GM15510 (cell line): Measurements from ENCODE around the gene TNS2.

Source experiments
- POLR2A ChIP-seq: IDR thresholded peaks from 3 replicates; pipeline ENCODE4 v1.6.1; 2011; ENCODE audit warnings: borderline replicate concordance; ENCODE audit not compliant: insufficient read length; ENCODE audit errors: extremely low read depth

Gene TNS2

DNA sequence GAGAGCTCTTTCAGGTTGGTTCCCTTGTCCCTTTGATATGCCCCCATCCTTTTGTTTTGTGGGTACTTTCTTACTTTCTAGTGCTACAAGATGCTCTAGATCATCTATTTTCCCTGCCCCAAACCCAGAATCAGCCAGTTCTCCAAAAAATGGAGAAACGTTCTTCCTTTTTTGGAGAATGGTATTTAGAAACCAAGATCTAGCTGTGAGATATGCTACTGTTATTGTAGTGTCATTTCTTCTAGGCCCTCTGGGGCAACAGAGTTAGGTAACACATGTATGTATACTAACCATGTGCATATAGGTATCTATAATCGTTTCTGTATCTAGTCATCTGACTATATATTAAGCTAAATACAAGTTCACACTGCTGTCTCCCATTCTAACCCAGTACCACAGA is 40.7 kb downstream of the TNS2 start:
- no peak for TF ChIP-seq POLR2A

GRCh38 chr12:53091756-53092155 is 41.9 kb downstream of the TNS2 start:
- TF ChIP-seq POLR2A: no peak

DNA sequence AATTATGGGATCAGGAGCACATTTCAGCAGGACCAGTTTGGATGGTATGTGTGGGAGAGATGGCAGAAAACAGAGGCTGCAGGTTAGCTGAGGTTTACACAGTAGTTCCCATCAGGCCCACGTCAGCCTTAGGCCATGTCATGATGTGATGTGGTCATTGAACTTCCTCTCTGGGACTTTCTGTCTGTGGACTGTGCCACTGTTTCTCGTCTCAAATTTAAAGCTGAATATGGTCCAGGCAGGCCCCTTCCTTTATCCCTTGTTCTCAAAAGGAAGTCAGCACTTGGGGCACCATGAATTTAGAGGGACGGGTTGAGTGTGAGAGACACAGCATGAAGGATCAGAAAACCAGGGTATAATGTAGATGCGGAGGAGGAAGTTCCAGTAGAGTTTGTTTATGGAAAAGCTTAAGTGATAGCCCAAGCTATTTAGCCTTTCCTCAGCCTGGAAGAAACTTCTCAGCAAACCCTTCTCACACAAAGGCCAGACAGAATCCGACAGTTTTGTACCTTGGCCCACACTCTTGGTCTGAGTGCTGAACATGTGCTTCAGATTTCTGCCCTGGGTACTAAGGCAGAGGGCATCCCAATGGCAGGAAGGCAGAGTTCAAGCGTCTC is 44.0 kb downstream of the TNS2 start:
- no peak for TF ChIP-seq POLR2A

DNA sequence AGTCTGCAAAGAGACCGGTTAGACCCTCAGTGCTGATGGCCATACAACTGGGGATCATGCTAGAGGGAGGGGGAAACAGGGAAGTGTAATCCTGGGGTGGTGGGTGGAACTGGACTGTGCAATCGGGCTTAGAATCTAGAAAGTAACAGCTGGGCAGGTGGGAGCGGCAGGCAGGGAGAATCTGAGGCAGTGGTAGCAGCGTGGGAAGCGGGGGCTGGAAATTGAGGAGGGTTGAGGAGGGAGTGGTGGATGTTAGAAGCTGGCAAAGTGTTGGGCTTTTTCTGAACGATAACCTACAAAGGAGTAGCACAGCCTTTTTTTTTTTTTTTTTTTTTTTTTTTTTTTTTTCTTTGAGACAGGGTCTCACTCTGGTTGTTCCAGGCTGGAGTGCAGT is 44.5 kb downstream of the TNS2 start:
- no peak for TF ChIP-seq POLR2A

- TF ChIP-seq POLR2A: no peak
These were observed 46.4 kb downstream of the TNS2 start for GRCh38 chr12:53096089-53096741.

DNA sequence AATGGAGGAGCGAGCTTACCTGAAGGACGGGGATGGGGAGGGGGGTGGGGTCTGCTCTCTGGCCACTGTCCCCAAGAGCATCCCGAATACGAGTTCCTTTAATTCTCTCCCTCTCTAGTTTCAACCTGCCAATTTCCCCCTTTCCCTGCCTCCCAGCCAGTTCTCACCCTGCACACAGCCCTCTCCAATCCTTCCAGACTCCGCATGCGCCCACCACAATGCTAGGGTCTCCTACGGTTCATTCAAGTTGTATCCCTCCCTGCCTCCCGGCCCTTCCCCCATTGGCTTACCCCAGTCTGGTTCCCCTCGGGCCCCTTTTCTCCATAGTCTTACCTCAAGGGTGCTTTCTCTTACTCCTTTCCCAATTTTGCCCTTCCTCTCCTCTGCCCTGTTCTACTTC is 46.9 kb downstream of the TNS2 start:
- no peak for TF ChIP-seq POLR2A

- TF ChIP-seq POLR2A: no peak
These were observed 47.3 kb downstream of the TNS2 start for GRCh38 chr12:53097207-53097563.

GRCh38 chr12:53097564-53098353 is 47.9 kb downstream of the TNS2 start, which contains the start of gene IGFBP6:
Gene IGFBP6, plus strand, starts transcription at chr12:53097667. Its CDS starts 51 bp downstream, at chr12:53097718.
- TF ChIP-seq POLR2A: peak; percentile 24

- no peak for TF ChIP-seq POLR2A
These were observed 48.6 kb downstream of the TNS2 start for GRCh38 chr12:53098354-53098981.

GRCh38 chr12:53099071-53099882 is 49.4 kb downstream of the TNS2 start:
- no peak for TF ChIP-seq POLR2A

- TF ChIP-seq POLR2A: no peak
These were observed 50.7 kb downstream of the TNS2 start for GRCh38 chr12:53100466-53101151.

- TF ChIP-seq POLR2A: no peak
These were observed 51.4 kb downstream of the TNS2 start for GRCh38 chr12:53101266-53101665.

- no peak for TF ChIP-seq POLR2A
These were observed 52.3 kb downstream of the TNS2 start for GRCh38 chr12:53101931-53102781.
